ENCODE data around the gene UBR1. TPM values are rescaled to one million over a fixed set of nuclear protein-coding genes. Genes with fewer than 3 reads are reported as not detected.

UBR1 gene
- total RNA-seq, 1 experiment from 2014 or later: 17.9 TPM

DNA sequence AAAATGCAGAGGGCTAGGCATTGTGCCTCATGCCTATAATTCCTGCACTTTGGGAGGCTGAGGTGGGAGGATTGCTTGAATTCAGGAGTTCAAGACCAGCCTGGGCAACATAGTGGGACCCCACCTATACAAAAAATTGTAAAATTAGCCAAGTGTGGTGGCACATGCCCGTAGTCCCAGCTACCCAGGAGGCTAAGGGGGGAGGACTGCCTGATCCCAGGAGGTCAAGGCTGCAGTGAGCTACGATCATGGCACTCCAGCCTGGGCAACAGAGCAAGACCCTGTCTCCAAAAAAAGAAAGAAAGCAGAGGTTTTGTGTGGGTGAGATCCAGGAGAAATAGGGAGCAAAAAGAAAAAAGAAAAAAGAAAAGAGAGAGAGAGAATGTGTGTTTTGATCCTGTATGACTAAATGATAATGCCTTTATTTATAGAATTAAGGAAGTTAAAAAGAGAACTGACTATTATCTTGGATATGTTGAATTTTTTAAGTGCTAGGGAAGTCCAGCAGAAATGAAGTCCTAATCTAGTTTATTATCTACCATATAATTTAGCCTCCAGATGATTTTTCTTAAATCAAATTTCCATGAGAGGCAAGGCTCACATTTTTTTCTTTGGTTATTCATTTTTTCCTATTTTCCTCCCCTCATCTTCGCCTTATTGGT is 190.1 kb downstream of the UBR1 start:
- no peaks in the 10 kb centered on the region for H3K9me3 ChIP-seq (ENCODE audit: control insufficient read depth in 1 of 2, insufficient read depth in 1 of 2, low read depth in 1 of 2, low read length in 2 of 2)
- ChIA-PET CTCF (no interaction called here), POLR2A (no interaction called here), RAD21 (ENCODE audit: low non-redundant PET in 1 of 2, low total read pairs in 2 of 2, uncharacterized antibody in 2 of 2, unreplicated experiment in 2 of 2) (no interaction called here)
- BruUV-seq (replicated peaks): no TSS peak
- H3K4me2 ChIP-seq (ENCODE audit: low read length): no peak overlapping the region
- peaks cover 5 to 9% of the 10 kb centered on the region in 2 experiments; a peak in 3 of 4 replicates for H3K4me1 ChIP-seq (ENCODE audit: control insufficient read depth in 1 of 2, insufficient read depth in 2 of 2, low read length in 2 of 2)
- no peak for ATAC-seq
- H3K36me3 ChIP-seq (ENCODE audit: control insufficient read depth in 1 of 2, insufficient read depth in 2 of 2, low read length in 2 of 2): no peaks in the 10 kb centered on the region
- no peak for DNase-seq (ENCODE audit: low read depth, low spot score)
- no peaks in the 10 kb centered on the region for H4K20me1 ChIP-seq (ENCODE audit: insufficient read depth)
- H3K9me2 ChIP-seq (ENCODE audit: insufficient read depth): no peaks in the 10 kb centered on the region
- intact Hi-C loops (cut with micrococcal nuclease): no loop called here
- no peaks in the 10 kb centered on the region for H3K79me2 ChIP-seq (ENCODE audit: insufficient read depth, low read length)
- H3K27me3 ChIP-seq (ENCODE audit: insufficient read depth, low read length): no peaks in the 10 kb centered on the region
- H3K4me3 ChIP-seq (replicated peaks in 1 of 2; ENCODE audit: low read depth in 1 of 2, low read length in 2 of 2): no peak overlapping the region
- H2AFZ ChIP-seq (ENCODE audit: low read depth, low read length, poor library complexity, severe bottlenecking): no peak overlapping the region
- no peak overlapping the region for H3K27ac ChIP-seq (ENCODE audit: low read depth, low read length)
- TF ChIP-seq CBX3 (IDR thresholded peaks at IDR 0.05; ENCODE audit: low read depth): no peak
- no peak for TF ChIP-seq EZH2 (IDR thresholded peaks at IDR 0.05)
- H3K9ac ChIP-seq (ENCODE audit: low read length): no peak overlapping the region

DNA sequence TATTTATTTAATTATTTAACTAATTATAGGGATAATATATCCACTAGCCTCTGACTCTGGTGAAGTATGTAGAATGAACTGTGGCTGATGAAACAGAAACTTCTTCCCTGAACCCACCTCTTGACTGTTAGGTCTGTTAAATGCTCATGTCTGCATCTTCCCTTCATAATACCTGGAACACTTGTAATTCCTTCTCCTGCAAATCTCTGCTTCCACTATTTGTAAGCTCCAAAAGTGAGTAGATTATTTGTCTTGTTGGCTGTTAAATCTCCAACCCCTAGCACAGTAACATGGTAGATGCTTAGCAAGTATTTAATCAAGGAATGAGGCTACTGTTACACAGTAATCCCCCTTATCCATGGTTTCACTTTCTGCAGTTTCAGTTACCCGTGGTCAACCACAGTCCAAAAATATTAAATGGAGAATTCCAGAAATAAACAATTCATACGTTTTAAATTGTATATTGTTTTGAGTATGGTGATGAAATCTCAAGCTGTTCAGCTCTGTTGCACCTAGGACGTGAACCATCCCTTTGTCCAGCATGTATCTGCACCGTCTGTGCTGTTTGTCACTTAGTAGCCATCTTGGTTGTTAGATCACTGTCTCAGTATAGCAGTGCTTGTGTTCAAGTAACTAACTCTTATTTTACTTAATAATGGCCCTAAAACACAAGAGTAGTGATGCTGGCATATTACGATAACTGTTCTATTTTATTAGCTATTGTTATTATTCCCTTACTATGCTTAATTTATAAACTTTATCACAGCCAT is 190.9 kb downstream of the UBR1 start:
- POLR2A ChIA-PET: no interaction called here

More for the DNA sequence above, 190.9 kb downstream of the UBR1 start:
- ATAC-seq (no peak), DNase-seq (ENCODE audit: low read depth, low spot score) (no peak)
- intact Hi-C loops (cut with micrococcal nuclease): no loop called here
- H3K4me2 ChIP-seq (ENCODE audit: low read length): no peak overlapping the region
- peaks cover 5 to 7% of the 10 kb centered on the region in 2 experiments; a peak in 3 of 4 replicates for H3K4me1 ChIP-seq (ENCODE audit: control insufficient read depth in 1 of 2, insufficient read depth in 2 of 2, low read length in 2 of 2)
- H3K9me3 ChIP-seq (ENCODE audit: control insufficient read depth in 1 of 2, insufficient read depth in 1 of 2, low read depth in 1 of 2, low read length in 2 of 2): no peaks in the 10 kb centered on the region
- no peaks in the 10 kb centered on the region for H3K79me2 ChIP-seq (ENCODE audit: insufficient read depth, low read length)
- H3K9me2 ChIP-seq (ENCODE audit: insufficient read depth): no peaks in the 10 kb centered on the region
- TF ChIP-seq, protein P1, sequence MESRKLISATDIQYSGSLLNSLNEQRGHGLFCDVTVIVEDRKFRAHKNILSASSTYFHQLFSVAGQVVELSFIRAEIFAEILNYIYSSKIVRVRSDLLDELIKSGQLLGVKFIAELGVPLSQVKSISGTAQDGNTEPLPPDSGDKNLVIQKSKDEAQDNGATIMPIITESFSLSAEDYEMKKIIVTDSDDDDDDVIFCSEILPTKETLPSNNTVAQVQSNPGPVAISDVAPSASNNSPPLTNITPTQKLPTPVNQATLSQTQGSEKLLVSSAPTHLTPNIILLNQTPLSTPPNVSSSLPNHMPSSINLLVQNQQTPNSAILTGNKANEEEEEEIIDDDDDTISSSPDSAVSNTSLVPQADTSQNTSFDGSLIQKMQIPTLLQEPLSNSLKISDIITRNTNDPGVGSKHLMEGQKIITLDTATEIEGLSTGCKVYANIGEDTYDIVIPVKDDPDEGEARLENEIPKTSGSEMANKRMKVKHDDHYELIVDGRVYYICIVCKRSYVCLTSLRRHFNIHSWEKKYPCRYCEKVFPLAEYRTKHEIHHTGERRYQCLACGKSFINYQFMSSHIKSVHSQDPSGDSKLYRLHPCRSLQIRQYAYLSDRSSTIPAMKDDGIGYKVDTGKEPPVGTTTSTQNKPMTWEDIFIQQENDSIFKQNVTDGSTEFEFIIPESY (IDR thresholded peaks at IDR 0.05; ENCODE audit: extremely low read depth, insufficient replicate concordance, low read length): no peak
- TF ChIP-seq ELF1 (IDR thresholded peaks at IDR 0.05; ENCODE audit: borderline replicate concordance, low read depth): no peak
- TF ChIP-seq CBX3 (IDR thresholded peaks at IDR 0.05; ENCODE audit: low read depth): no peak
- no peak for TF ChIP-seq JUND (IDR thresholded peaks at IDR 0.05)
- TF ChIP-seq SIN3A (IDR thresholded peaks at IDR 0.05; ENCODE audit: low read depth): no peak
- no peak for TF ChIP-seq RAD21 (IDR thresholded peaks at IDR 0.05; ENCODE audit: low read depth)
- no peak for TF ChIP-seq SP1 (IDR thresholded peaks at IDR 0.05; ENCODE audit: low read depth)
- BruUV-seq (replicated peaks): no TSS peak
- no peaks in the 10 kb centered on the region for H3K36me3 ChIP-seq (ENCODE audit: control insufficient read depth in 1 of 2, insufficient read depth in 2 of 2, low read length in 2 of 2)
- RAD21 ChIA-PET (ENCODE audit: low non-redundant PET in 1 of 2, low total read pairs in 2 of 2, uncharacterized antibody in 2 of 2, unreplicated experiment in 2 of 2): no interaction called here
- H3K27ac ChIP-seq (ENCODE audit: low read depth, low read length): no peak overlapping the region
- H2AFZ ChIP-seq (ENCODE audit: low read depth, low read length, poor library complexity, severe bottlenecking): no peak overlapping the region
- CTCF ChIA-PET: no interaction called here
- H4K20me1 ChIP-seq (ENCODE audit: insufficient read depth): no peaks in the 10 kb centered on the region
- H3K9ac ChIP-seq (ENCODE audit: low read length): no peak overlapping the region
- H3K4me3 ChIP-seq (replicated peaks in 1 of 2; ENCODE audit: low read depth in 1 of 2, low read length in 2 of 2): no peak overlapping the region
- H3K27me3 ChIP-seq (ENCODE audit: insufficient read depth, low read length): no peaks in the 10 kb centered on the region

Data from HCT116 (cell line).